HG02759 (cell line): ENCODE measurements around the gene CCDC92.

ENCODE experiments used
- ATAC-seq: cut with Tn5 transposase; IDR thresholded peaks from one replicate; pipeline ENCODE4 v1.9.1; 2021; ENCODE audit warnings: mild to moderate bottlenecking, moderate library complexity; ENCODE audit not compliant: unreplicated experiment

Gene CCDC92

DNA sequence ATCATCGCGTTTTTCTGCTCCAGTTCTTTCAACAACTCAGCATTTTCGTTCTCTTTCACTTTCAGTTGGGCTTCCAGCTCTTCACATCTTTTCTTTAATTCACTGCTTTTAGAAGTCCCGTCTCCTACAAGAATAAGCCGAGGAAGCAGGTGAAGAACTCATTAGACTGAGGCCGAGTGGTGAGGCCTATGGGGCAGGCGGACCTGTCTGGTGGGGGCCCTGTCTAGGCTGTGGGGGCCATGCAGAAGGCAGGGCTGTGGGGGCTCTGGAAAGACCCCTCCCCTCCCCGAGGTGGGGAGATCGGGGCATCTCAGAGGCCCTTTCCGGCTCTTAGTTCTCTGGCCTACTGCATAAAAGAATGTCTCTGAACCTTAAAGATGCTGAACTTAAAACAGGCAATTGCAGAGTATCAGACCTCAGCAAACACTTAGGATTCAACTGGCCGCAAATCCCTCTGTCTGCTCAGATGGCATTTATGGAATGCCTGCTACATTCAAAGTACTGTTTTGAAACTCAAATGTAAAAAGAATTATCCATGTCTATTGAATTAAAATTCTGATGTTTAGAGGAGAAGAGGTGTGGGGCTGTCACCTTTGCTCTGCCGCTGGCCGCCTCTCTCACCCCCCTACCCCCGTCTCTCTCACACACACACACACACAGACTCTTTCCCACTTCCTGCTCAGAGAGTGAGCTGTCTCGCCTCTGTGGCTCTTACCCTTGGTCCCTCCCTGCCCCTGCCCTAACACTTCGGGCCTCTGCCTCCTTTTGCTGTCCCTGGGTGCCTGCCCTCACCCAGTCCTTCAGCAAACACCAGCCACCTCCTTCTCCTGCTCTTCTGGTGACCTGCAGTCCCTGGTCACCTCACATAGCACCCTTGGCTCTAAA, 34.7 kb downstream of the CCDC92 start:
- ATAC-seq: no peak

DNA sequence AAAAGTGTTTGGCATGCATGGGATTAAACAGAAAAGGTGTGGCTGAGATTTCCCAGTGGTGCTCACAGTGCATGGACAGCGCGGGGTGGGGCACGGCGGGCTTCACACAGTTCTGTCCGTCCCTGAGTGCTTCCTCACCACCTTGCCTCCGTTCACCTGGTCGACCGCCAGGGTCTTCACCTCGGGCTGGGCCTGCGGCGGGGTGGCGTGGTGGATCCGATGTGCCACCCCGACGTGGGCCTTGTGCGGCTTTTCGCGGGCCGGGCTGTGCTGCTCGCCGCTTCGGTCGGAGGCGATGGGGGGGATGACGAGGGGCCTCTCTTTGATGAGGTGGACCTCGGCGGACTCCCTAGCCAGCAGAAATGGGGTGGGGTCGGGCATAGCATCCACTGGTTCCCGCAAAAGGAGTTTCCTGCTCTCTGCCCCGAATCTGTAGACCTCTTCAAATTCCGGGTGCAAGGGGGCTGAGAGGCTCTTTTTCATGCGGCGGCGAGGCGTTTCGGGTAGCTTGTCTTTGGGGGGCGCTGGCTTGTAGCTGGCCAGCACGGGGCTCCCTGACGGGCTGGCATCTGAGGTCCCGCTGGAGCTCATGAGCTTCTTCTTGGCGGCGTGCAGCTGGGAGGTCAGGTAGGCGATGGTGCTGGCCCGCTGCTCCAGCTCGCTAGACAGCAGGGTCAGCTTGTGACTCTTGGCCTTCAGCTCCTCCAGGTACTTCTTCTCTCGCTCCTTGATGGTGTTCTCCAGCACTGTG, 35.5 kb downstream of the CCDC92 start:
- ATAC-seq: no peak

DNA sequence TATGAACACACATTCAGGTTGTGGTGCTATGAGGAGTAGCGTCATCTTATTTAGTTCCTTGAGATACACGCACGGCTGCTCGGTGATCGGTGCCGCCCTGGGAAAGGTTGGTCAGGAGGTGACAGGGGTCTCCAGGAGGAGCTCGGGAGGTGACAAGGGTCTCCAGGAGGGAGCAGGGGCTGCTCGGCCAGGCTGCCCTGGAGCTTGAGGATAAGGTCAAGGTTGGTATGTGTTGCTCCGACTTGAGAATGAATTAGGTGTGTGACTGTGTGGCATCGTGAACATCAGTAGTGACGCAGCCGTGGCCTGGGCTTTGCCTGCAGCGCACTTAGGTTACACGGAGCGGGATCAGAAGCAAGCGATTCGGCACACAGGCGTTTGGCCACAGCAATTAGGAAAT, 36.2 kb downstream of the CCDC92 start:
- no peak for ATAC-seq

DNA sequence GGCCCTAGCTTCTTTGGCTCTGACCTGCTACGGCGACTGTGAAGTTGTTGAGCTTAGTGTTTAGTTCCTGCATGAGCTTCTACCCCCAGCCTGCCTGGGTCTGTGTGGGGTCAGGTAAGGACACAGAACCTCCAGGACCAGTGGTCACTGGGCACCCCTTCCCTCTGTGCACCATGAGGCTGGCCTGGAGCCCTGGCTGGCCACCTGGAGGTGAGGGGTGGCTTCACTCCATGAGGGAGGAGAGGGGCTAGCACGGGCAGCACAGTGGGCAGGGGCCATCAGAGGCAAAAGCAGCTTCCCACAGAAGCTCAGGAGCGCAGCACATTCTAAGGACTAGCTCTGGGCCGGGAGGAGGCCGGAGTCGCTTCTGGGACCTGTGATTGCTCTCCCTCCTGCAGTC, 36.7 kb downstream of the CCDC92 start:
- no peak for ATAC-seq

DNA sequence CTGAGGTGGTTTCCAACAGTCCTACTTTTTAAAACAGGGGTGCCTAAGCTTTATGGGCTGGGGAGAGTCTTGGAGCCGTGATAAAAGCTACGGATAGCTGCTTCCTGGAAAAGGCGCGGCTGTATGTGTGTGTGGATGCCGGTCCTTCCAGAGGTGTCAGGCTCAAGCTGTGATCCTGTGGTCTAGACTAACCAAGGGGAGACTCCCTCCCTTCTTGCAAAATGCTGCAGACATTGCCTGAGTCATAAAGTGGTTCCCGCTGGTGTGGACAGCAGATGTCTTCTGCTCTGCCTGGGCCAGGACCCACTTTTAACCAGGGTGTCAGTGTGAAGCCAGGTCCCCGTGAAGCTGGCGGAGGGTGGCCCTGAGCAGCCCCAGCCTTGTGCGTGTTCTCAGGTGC, 37.8 kb downstream of the CCDC92 start:
- ATAC-seq: no peak

DNA sequence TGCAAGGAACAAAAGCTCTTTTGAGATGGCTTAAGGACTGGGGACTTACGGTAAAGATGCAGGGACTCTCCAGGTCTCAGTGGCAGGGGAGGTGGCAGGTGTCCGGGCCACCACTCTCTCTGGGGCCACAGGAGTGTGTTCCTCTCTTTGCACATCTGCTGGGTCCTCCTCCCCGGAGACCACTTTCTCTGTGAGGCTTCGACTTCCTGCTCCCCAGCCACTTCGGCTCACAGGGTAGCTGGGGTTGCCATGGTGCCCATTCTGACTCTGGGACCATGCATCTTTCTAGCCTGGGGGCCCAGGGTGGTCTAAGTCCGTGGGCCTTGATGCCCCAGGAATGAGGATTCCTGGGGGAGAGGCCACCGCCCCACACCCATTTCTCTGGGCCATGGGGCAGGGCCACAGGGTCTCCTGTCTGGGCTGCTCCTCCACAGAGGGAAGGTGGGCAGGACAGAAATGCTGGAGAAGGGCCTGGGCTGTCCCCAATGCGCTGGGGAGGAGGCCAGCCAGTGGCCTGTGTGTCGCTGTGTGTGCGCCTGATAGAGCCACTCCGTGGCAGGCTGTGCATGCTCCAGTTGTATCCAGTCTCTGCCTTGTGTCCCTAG, 38.5 kb downstream of the CCDC92 start:
- no peak for ATAC-seq

DNA sequence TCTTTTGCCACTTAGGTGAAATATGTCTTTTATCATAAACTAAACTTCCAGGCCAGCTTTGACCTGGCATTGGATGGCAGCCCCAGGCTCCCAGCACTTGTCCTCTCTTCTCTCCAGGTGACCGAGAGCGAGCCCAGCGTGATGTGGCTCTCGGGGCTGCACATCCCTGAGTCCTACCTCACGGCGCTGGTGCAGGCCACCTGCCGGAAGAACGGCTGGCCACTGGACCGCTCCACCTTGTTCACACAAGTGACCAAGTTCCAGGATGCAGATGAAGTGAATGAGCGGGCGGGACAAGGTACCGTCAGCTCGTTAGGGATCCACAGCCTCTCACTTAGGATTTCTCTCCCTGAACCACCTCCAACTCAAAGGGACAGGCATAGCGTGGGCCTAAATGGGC, 39.4 kb downstream of the CCDC92 start:
- no peak for ATAC-seq

DNA sequence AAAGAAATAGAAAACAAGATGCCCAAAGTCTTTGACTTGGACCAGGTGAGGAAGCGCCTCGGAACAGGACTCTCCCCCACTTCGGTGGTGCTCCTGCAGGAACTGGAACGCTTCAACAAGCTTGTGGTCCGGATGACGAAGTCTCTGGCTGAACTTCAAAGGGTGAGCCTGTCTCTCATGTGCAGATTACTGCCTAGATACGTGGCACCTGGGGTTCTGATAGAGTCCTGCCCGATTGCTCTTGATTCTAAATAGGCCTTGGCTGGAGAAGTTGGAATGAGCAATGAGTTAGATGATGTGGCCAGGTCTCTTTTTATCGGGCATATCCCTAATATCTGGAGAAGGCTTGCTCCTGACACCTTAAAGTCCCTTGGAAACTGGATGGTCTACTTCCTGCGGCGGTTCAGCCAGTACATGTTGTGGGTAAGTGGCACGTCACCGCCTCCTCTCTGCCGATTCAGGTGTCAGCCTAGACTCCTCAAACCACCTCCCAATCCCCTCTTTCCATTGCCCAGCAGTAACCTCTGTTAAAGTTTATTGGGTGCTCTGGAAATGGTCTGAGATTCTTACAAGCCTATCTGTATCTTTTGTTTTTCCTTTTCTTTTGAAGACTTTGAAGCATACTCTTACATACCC, 40.8 kb downstream of the CCDC92 start:
- ATAC-seq: no peak

DNA sequence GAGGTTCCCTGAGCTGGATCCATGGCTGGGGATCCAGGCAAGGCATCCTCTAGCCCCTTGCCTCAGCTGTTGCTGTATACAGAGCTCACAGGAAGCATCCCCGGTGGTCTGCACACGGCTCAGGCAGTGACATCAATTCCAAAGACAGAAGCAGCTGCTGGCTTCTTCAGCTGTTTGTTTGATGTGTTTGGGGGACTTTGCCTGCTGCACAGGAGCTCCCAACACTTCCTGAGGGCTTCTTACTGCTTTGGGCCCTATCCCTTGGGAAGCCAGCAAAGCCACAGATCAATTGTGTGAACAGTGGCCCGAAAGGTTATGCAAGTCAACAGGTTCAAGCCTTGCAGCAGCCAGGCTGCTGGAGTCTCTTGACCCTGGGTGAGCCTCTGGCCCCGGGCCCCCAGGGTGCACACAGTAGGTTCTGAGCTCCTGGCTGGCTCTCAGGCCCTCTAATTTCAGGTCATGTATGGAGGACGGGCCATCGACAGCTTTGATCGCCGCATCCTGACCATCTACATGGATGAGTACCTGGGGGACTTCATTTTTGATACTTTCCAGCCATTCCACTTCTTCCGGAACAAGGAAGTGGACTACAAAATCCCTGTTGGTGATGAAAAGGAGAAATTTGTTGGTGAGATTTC, 42.6 kb downstream of the CCDC92 start:
- ATAC-seq: no peak

DNA sequence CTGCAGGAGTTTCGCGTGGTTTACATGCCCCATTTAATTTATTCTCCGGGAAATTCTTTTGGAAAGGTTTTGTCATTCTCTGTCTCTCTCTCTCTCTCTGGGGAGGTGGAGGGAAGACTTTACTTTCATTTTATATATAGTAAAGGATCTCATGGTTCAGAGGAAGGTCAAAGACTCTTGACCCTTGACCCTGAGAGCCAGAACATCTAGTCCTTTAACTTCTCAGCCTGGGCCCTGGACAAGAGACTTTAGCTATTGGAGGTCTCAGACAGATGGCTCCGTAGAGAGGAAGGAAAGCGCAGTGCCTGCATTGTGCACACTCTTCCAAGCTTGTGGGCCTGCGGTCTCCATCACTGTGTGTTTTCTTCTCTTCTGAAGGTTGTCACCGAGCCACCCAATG, 43.7 kb downstream of the CCDC92 start:
- ATAC-seq: no peak

DNA sequence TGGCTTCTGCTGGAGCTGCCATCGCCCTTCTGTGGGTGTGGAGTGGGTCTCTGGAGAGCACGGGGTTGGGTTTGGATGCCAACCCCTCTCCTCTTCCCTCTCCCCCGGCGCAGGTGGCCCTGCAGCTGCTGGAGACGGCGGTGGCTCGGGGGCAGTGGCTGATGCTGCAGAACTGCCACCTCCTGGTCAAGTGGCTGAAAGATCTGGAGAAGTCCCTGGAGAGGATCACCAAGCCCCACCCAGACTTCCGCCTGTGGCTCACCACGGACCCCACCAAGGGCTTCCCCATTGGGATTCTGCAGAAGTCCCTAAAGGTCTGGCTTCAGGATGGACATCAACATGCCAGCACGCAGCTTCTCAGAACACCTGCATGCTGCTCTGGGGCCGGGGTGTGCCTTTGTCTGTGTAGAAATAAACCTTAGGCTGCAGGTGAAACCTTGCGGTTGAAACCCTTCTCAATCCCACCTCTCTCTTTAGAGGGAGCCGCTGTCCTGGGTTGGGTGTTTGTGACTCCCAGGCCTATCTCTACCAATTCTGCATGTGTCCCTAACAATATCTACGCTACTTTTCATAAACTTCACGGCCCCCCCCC, 44.3 kb downstream of the CCDC92 start:
- no peak for ATAC-seq

DNA sequence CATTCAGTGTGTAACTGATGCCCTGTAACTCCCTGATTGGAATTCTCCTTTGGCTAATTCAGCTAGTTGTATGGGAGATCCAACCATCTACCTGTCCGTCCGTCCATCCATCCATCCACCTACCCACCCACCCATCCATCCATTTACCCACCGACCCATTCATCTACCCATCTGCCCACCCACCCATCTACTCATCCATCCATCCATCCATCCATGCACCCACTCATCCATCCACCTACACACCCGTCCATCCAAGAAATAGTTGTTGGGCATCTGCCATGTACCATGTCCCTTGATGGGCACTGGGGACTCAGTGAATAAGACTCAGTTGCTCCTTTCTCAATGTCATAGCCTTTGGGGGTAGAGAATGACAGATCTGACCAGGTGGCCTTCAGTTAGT, 48.1 kb downstream of the CCDC92 start:
- no peak for ATAC-seq

DNA sequence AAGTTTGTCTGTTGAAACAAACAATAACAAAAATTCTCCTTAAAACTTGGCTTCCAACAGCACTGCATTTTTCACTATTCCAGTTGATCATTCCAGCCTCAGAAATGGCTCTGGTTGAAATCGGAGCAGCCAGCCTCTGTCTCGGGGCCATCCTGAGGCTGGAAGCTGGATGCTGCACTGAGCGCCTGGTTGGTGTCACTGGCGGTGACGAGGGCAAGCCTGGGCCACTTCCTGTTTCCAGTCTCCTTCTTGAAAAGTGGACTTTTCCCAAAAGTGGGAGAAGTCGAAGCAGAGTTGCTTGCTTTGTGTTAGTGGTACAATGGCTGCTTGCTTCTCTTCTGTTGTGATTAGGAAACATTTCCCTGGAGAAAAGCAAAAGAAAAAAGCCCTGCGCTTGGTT, 48.7 kb downstream of the CCDC92 start:
- no peak for ATAC-seq

DNA sequence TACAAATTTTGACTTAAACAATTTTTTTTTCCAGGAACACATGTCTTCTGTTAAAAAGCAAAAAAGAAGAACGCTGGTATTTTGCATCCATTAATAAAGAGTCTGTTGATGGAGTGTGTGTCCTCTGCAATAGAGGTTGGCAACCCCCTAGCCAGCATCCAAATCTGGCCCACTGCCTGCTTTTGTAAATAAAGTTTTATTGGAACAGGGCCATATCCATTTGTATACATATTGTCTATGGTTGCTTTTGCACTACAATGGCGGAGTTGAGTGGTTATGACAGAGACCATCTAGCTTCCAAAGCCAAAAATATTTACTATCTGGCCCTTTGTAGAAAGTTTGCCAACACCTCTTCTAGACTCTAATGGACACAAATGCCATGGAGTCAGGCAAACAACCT, 49.6 kb downstream of the CCDC92 start:
- ATAC-seq: no peak

DNA sequence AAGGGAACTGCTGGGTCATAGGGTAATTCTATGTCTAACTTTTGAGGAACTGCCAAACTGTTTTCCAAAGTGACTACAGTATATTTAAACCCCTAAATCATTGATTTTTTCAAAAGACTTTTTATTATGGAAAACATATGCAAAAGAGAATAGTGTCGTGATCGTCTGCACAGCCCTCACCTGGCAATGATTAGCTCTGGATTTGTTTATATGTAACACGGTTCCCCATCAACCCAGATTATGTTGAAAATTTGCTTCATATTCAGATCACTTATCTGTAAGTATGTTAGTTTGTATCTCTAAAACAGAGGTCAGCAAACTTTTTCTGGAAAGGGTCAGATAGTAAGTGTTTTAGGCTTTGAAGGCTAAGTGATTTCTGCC, 52.7 kb downstream of the CCDC92 start:
- no peak for ATAC-seq

DNA sequence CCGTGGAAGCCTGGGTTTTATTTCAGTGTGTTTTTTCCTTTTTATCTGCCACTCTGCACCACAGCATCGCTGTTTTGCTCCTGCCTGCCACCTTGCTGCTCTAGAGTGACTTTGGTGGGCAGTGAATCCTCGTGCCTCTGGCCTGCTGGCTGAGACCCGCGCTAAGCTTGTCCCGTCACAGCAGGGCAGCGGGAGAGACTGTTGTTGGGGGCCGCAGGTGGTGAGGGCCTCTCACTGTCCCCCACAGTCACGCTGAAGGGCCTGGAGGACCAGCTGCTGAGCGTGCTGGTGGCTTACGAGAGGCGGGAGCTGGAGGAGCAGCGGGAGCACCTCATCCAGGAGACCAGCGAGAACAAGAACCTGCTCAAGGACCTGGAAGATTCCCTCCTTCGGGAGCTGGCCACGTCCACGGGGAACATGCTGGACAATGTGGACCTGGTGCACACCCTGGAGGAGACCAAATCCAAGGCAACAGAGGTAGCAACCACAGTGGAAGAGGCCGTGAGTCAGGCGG, 55.2 kb downstream of the CCDC92 start:
- ATAC-seq: no peak

DNA sequence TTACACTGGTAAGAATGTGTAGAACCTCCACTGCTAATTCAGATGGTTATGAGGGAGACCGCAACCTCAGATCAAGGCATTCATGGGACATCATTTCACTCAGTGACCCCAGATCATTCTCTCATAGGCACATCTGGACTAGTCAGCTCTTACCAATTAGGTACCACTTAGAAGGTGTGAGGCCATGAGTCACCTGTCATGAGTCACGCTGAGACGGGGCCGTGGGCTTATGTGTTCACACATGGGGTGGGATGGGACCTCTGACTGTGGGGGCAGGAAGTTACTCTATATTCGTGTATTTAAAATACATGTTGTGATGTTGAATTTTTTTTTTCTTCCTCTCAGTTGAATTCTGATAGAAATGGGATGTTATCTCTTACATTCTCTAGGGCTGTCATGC, 55.9 kb downstream of the CCDC92 start:
- no peak for ATAC-seq

DNA sequence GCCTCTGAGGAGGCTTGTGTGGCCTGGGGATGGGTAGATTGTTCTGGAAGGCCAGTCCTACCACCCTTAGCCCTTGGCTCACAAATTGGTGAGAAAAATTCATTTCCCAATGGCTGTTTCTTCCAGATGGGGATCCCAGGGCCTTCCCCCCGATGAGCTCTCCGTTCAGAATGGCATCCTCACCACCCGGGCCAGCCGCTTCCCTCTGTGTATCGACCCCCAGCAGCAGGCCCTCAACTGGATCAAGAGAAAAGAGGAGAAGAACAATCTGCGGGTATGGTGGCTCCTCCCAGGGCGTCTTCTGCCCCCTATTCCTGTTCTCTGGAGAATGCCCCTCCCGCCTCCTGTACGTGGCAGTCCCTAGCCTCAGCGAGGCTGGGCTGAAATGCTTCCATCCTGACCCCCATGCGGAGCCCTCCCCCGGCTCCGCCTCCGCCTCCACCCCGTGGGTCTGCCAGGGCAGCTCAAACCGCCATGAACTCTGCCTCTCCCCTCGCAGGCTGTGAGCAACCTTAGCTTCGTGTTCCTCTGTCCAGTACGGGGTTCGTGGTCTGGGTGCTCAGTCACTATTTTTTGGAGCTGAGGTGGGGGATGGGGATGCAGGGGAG, 57.8 kb downstream of the CCDC92 start:
- ATAC-seq: no peak

DNA sequence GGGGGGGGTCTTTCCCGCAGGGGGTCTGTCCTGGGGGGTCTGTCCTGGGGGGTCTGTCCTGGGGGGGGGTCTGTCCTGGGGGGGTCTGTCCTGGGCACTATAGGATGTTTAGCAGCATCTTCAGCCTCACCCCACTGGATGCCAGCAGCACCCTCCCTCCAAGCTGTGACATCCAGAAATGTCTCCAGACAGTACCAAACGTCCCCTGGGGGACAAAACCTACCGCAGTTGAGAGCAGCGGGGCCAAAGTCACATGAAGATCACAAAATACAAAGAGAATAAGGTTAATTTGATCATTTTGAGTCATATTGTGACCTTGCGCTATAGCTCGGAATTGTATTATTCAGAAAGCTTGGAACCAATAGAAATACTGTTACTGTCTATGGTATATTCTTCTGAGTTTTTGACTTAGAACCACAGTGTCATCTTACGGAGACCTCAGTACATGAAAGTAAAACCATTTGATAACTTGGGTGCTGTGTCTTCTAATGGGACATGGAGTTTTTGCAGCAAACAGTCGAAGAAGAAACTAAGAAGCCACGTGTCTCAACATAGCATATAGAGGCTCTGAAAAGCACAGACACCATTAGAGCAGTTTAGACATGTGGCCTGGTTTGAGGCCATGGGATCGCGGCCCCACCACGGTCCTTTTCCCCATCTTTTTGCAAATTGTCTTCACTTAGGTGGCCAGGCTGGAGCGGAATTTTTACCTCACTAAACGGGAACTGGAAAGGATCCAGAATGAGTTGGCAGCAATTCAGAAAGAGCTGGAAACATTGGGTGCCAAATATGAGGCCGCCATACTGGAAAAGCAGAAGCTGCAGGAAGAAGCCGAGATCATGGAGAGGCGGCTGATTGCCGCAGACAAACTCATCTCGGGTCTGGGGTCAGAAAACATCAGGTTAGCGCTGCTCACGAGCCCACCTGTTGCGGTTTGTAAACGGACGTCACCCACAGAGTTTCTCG, 59.9 kb downstream of the CCDC92 start:
- ATAC-seq: no peak
